ENCODE data around the gene PSMB2. TPM values are rescaled to one million over a fixed set of nuclear protein-coding genes. Genes with fewer than 3 reads are reported as not detected.

PSMB2 gene
- total and polyA plus RNA-seq, 10 of the 15 experiments (the other 5 are each of a cell fraction or from before 2014, with no cell fraction given) = 71.7 to 299 (median 145) TPM

GRCh38 chr1:35594005-35594760, 47.1 kb downstream of the PSMB2 start:
- FAIRE-seq (no peak), ATAC-seq (no peak), DNase-seq (ENCODE audit: low read depth, low spot score) (no peak)
- H4K20me1 ChIP-seq (ENCODE audit: control insufficient read depth, insufficient read depth) = no peaks in the 10 kb centered on the region
- WGBS (ENCODE audit: insufficient coverage, insufficient replicate concordance, low lambda C conversion rate, missing lambda C conversion rate) = 97% methylated on average over 9 of the region's 9 CpGs
- H3K27me3 ChIP-seq (replicated peaks in 1 of 2; ENCODE audit: control insufficient read depth in 2 of 2, insufficient read depth in 2 of 2, low read length in 1 of 2) = no peaks in the 10 kb centered on the region
- ChIA-PET CTCF (interaction anchor here (0.6 to 1.5 kb wide), 4 partner anchors 13 to 741 kb away, joined by 3 to 6 read pairs (median 4); no protein-coding TSS in a partner anchor), RAD21 (ENCODE audit: unreplicated experiment) (no interaction called here), POLR2A (interaction anchor here (0.6 kb wide), 1 partner anchor 212 kb away, joined by 3 read pairs; no protein-coding TSS in a partner anchor), SMC1A (ENCODE audit: uncharacterized antibody, unreplicated experiment) (interaction anchor here (1.4 kb wide), 2 partner anchors 13 to 134 kb away, joined by 3 read pairs; no protein-coding TSS in a partner anchor)
- no peak overlapping the region for H3K9ac ChIP-seq (ENCODE audit: control insufficient read depth, insufficient read depth, low read length)
- H2AFZ ChIP-seq (ENCODE audit: control insufficient read depth, low read depth, low read length) = no peak overlapping the region
- no peaks in the 10 kb centered on the region for H3K79me2 ChIP-seq (ENCODE audit: control insufficient read depth, insufficient read depth, low read length)
- no peak overlapping the region for H3K4me2 ChIP-seq (ENCODE audit: control insufficient read depth, insufficient read depth)
- in situ Hi-C loops (cut with MboI) = no loop called here
- peaks cover 4 to 5% of the 10 kb centered on the region in 2 experiments; a peak in 3 of 4 replicates for H3K36me3 ChIP-seq (ENCODE audit: control insufficient read depth in 2 of 2, insufficient read depth in 2 of 2, low read length in 1 of 2)
- no peak overlapping the region for H3K27ac ChIP-seq (ENCODE audit: control insufficient read depth, insufficient read depth)
- no peaks in the 10 kb centered on the region for H3K4me1 ChIP-seq (ENCODE audit: control insufficient read depth, insufficient read depth, low read length)
- intact Hi-C loops (cut with micrococcal nuclease; ENCODE audit: unreplicated experiment) = no loop called here
- BruUV-seq (replicated peaks) = no TSS peak
- H3K9me3 ChIP-seq (replicated peaks; ENCODE audit: control insufficient read depth, insufficient read depth, low read length) = no peaks in the 10 kb centered on the region
- H3K4me3 ChIP-seq = no peak overlapping the region
- TF ChIP-seq ZBED1 (IDR thresholded peaks at IDR 0.05; ENCODE audit: borderline replicate concordance) (no peak), BCL3 (IDR thresholded peaks at IDR 0.05; ENCODE audit: borderline replicate concordance, insufficient read depth, low read depth, low read length, poor library complexity, severe bottlenecking) (peak; percentile 77)
